Measurements from ENCODE around the gene STARD7. TPM values are rescaled to one million over a fixed set of nuclear protein-coding genes. Genes with fewer than 3 reads are reported as not detected.

The STARD7 gene
- total RNA-seq, 1 donor from 2014 or later = 103 TPM

GRCh38 chr2:96156926-96157648, 51.5 kb downstream of the STARD7 start:
- H3K27ac Mint-ChIP-seq (ENCODE audit: unreplicated experiment) = no peak overlapping the region
- Histone ChIP-seq H4K20me1 (ENCODE audit: insufficient read depth, low read length) (no peaks in the 10 kb centered on the region), H2AFZ (ENCODE audit: low read depth, low read length) (no peak overlapping the region), H3K9ac (ENCODE audit: low read length) (no peak overlapping the region), H3K4me1 (ENCODE audit: insufficient read depth, low read length) (peaks cover 8% of the 10 kb centered on the region), H3K36me3 (ENCODE audit: insufficient read depth, low read length) (no peaks in the 10 kb centered on the region), H3K79me2 (ENCODE audit: insufficient read depth, low read length) (no peaks in the 10 kb centered on the region), H3K9me3 (ENCODE audit: insufficient read depth, low read depth, low read length) (no peaks in the 10 kb centered on the region), H3K27ac (ENCODE audit: low read depth, low read length) (no peak overlapping the region), H3K4me3 (ENCODE audit: insufficient read depth, low read depth, low read length) (no peak overlapping the region), H3K4me2 (ENCODE audit: low read length) (peak overlapping the region; percentile 48), H3K27me3 (ENCODE audit: insufficient read depth, low read length) (no peaks in the 10 kb centered on the region)
- H3K27me3 Mint-ChIP-seq (ENCODE audit: low read depth, unreplicated experiment) = peaks cover 56% of the 10 kb centered on the region
- H3K36me3 Mint-ChIP-seq (ENCODE audit: low read depth, unreplicated experiment) = no peaks in the 10 kb centered on the region
- DNase-seq (ENCODE audit: low read depth) (no peak), FAIRE-seq (no peak)
- no peaks in the 10 kb centered on the region for H3K4me1 Mint-ChIP-seq (ENCODE audit: low read depth, unreplicated experiment)
- peaks cover 5% of the 10 kb centered on the region for H3K9me3 Mint-ChIP-seq (ENCODE audit: unreplicated experiment)
- TF ChIP-seq CTCF (IDR thresholded peaks at IDR 0.05; ENCODE audit: insufficient read depth, low read depth, low read length) = no peak
- TF ChIP-seq EZH2 (IDR thresholded peaks at IDR 0.05; ENCODE audit: insufficient read depth, low read length) = no peak
- H3K4me3 Mint-ChIP-seq (ENCODE audit: unreplicated experiment) = no peak overlapping the region

GRCh38 chr2:96156011-96156820, 52.4 kb downstream of the STARD7 start:
- Mint-ChIP-seq H3K4me1 (ENCODE audit: low read depth, unreplicated experiment) (no peaks in the 10 kb centered on the region), H3K27me3 (ENCODE audit: low read depth, unreplicated experiment) (peaks cover 63% of the 10 kb centered on the region), H3K4me3 (ENCODE audit: unreplicated experiment) (no peak overlapping the region), H3K27ac (ENCODE audit: unreplicated experiment) (no peak overlapping the region), H3K9me3 (ENCODE audit: unreplicated experiment) (peaks cover 5% of the 10 kb centered on the region), H3K36me3 (ENCODE audit: low read depth, unreplicated experiment) (no peaks in the 10 kb centered on the region)
- no peaks in the 10 kb centered on the region for H4K20me1 ChIP-seq (ENCODE audit: insufficient read depth, low read length)
- TF ChIP-seq EZH2 (IDR thresholded peaks at IDR 0.05; ENCODE audit: insufficient read depth, low read length) = no peak
- TF ChIP-seq CTCF (IDR thresholded peaks at IDR 0.05; ENCODE audit: insufficient read depth, low read depth, low read length) = no peak
- no peak for DNase-seq (ENCODE audit: low read depth)
- no peaks in the 10 kb centered on the region for H3K36me3 ChIP-seq (ENCODE audit: insufficient read depth, low read length)
- FAIRE-seq = no peak
- H3K27me3 ChIP-seq (ENCODE audit: insufficient read depth, low read length) = no peaks in the 10 kb centered on the region
- H3K4me2 ChIP-seq (ENCODE audit: low read length) = no peak overlapping the region
- H3K4me1 ChIP-seq (ENCODE audit: insufficient read depth, low read length) = peaks cover 8% of the 10 kb centered on the region
- no peaks in the 10 kb centered on the region for H3K79me2 ChIP-seq (ENCODE audit: insufficient read depth, low read length)
- H3K4me3 ChIP-seq (ENCODE audit: insufficient read depth, low read depth, low read length) = no peak overlapping the region
- no peaks in the 10 kb centered on the region for H3K9me3 ChIP-seq (ENCODE audit: insufficient read depth, low read depth, low read length)
- H3K9ac ChIP-seq (ENCODE audit: low read length) = no peak overlapping the region
- H2AFZ ChIP-seq (ENCODE audit: low read depth, low read length) = no peak overlapping the region
- no peak overlapping the region for H3K27ac ChIP-seq (ENCODE audit: low read depth, low read length)

All from astrocyte (in vitro differentiated cells and primary cell).